Caco-2 (cell line): ENCODE results near the gene CDC42BPG. TPM values are rescaled to one million over a fixed set of nuclear protein-coding genes. Genes with fewer than 3 reads are reported as not detected.

Experiments
- BruUV-seq: library from RNA; stranded (reverse); fragments of 400-500 nt; replicated peaks from 2 replicates; lab custom pipeline; 2021; lab: Mats Ljungman, UMichigan
- CTCF ChIA-PET: fragments of 300-600 bp; sonication (Branson Sonifier 250); formaldehyde crosslinking; loops from one replicate; lab custom pipeline; 2022; ENCODE audit warnings: antibody characterized with exemption; lab: Charles Lee
- POLR2A ChIA-PET: fragments of 300-600 bp; sonication (Branson Sonifier 250); formaldehyde crosslinking; loops from one replicate; lab custom pipeline; 2022; ENCODE audit warnings: antibody characterized with exemption; lab: Charles Lee
- DNase-seq, 2 experiments: peaks; one replicate each; pipeline versions ENCODE4 v3.0.0 to v3.0.0-alpha.2; 2020 to 2022
- H3K27me3 ChIP-seq: replicated peaks from 2 replicates; pipeline ENCODE4 v1.6.0; 2011; ENCODE audit warnings: low read length; ENCODE audit not compliant: control insufficient read depth, insufficient read depth
- H3K36me3 ChIP-seq: 2 replicates; pipeline ENCODE4 v1.5.1; 2011; ENCODE audit warnings: low read length; ENCODE audit not compliant: control insufficient read depth, insufficient read depth
- H3K4me1 ChIP-seq: fragments of 250-450 bp; sonication (Bioruptor Pico); 2 replicates; pipeline ENCODE4 v1.5.1; 2020; ENCODE audit warnings: mild to moderate bottlenecking
- H3K4me3 ChIP-seq: 2 replicates; pipeline ENCODE4 v1.5.1; 2011; ENCODE audit warnings: low read depth, mild to moderate bottlenecking, control low read depth, low read length
- H3K9me3 ChIP-seq: fragments of 250-450 bp; sonication (Bioruptor Pico); 2 replicates; pipeline ENCODE4 v1.5.1; 2020; ENCODE audit warnings: mild to moderate bottlenecking, moderate library complexity
- H3K27ac Mint-ChIP-seq: one replicate; pipeline ENCODE4 v1.8.0; 2022; ENCODE audit warnings: mixed read lengths; ENCODE audit not compliant: unreplicated experiment
- H3K27me3 Mint-ChIP-seq: one replicate; pipeline ENCODE4 v1.8.0; 2022; ENCODE audit warnings: mixed read lengths; ENCODE audit not compliant: insufficient read depth, unreplicated experiment
- H3K36me3 Mint-ChIP-seq: one replicate; pipeline ENCODE4 v1.8.0; 2022; ENCODE audit warnings: mild to moderate bottlenecking, mixed read lengths; ENCODE audit not compliant: insufficient read depth, unreplicated experiment
- H3K4me1 Mint-ChIP-seq: one replicate; pipeline ENCODE4 v1.8.0; 2022; ENCODE audit warnings: low read depth, mixed read lengths; ENCODE audit not compliant: unreplicated experiment
- H3K4me3 Mint-ChIP-seq: one replicate; pipeline ENCODE4 v1.8.0; 2022; ENCODE audit warnings: mild to moderate bottlenecking, moderate library complexity, mixed read lengths; ENCODE audit not compliant: unreplicated experiment
- H3K9me3 Mint-ChIP-seq: one replicate; pipeline ENCODE4 v1.8.0; 2022; ENCODE audit warnings: mixed read lengths; ENCODE audit not compliant: unreplicated experiment
- CTCF ChIP-seq, 2 experiments: fragments of 200-600 bp in 1 of 2; IDR thresholded peaks; 1 replicate in 1 of 2; 2 replicates in 1 of 2; pipeline versions ENCODE4 v1.5.1 to v1.8.0; 2011 to 2022; ENCODE audit warnings: antibody characterized with exemption in 1 of 2, control low read depth in 1 of 2, inconsistent platforms in 1 of 2, low read depth in 1 of 2, low read length in 1 of 2, mild to moderate bottlenecking in 1 of 2, moderate library complexity in 1 of 2; ENCODE audit not compliant: insufficient read depth in 1 of 2, severe bottlenecking in 1 of 2, unreplicated experiment in 1 of 2
- intact Hi-C: fragments of 100-400 bp; cut with micrococcal nuclease; formaldehyde crosslinking; loops from one replicate; pipeline ENCODE4 v1.10.0; 2022; ENCODE audit not compliant: unreplicated experiment
- total RNA-seq: library from RNA; stranded (reverse); gene quantifications from 2 replicates; pipeline ENCODE4 v1.2.3, GENCODE V29; 2022

Gene CDC42BPG
- total RNA-seq, 1 experiment from 2014 or later: 29.1 TPM

GRCh38 chr11:64855596-64856304 lies 11.3 kb upstream of the CDC42BPG start:
- Histone ChIP-seq H3K4me1 (peaks cover 39% of the 10 kb centered on the region), H3K9me3 (no peaks in the 10 kb centered on the region), H3K27me3 (no peaks in the 10 kb centered on the region), H3K4me3 (no peak overlapping the region), H3K36me3 (peaks cover 6% of the 10 kb centered on the region)
- no peaks in the 10 kb centered on the region for H3K27me3 Mint-ChIP-seq
- H3K27ac Mint-ChIP-seq: peak overlapping the region; percentile 91
- H3K4me3 Mint-ChIP-seq: peak overlapping the region; percentile 46
- TF ChIP-seq CTCF (IDR thresholded peaks at IDR 0.05; ENCODE audit: insufficient read depth in 1 of 2, low read depth in 1 of 2, low read length in 1 of 2, severe bottlenecking in 1 of 2, unreplicated experiment in 1 of 2): no peak
- H3K36me3 Mint-ChIP-seq: peaks cover 82% of the 10 kb centered on the region
- H3K4me1 Mint-ChIP-seq: peaks cover 17% of the 10 kb centered on the region
- POLR2A ChIA-PET: interaction anchor here (1.2 kb wide), 1 partner anchor 33 kb away, joined by 3 read pairs; no protein-coding TSS in a partner anchor
- CTCF ChIA-PET: interaction anchor here (1.2 kb wide), 1 partner anchor 141 kb away, joined by 4 read pairs; the partner anchor contains the start of gene BATF2
- DNase-seq: no peak
- intact Hi-C loops: no loop called here
- no peaks in the 10 kb centered on the region for H3K9me3 Mint-ChIP-seq
- no TSS peak for BruUV-seq

GRCh38 chr11:64854534-64855502 lies 10.4 kb upstream of the CDC42BPG start:
- no peak overlapping the region for H3K4me3 ChIP-seq
- H3K4me3 Mint-ChIP-seq: peak overlapping the region; percentile 46
- H3K4me1 ChIP-seq: peaks cover 39% of the 10 kb centered on the region
- peaks cover 73% of the 10 kb centered on the region for H3K36me3 Mint-ChIP-seq
- no peaks in the 10 kb centered on the region for H3K9me3 ChIP-seq
- H3K27ac Mint-ChIP-seq: peak overlapping the region; percentile 91
- H3K4me1 Mint-ChIP-seq: peaks cover 17% of the 10 kb centered on the region
- POLR2A ChIA-PET: interaction anchor here (0.7 to 1.2 kb wide), 2 partner anchors 15 to 34 kb away, joined by 3 read pairs; no protein-coding TSS in a partner anchor
- no peaks in the 10 kb centered on the region for H3K27me3 ChIP-seq
- no TSS peak for BruUV-seq
- H3K36me3 ChIP-seq: peaks cover 6% of the 10 kb centered on the region
- CTCF ChIA-PET: interaction anchor here (1.2 kb wide), 2 partner anchors 24 to 142 kb away, joined by 3 to 4 read pairs; partner anchors contain the start of gene BATF2
- TF ChIP-seq CTCF (IDR thresholded peaks at IDR 0.05; ENCODE audit: insufficient read depth in 1 of 2, low read depth in 1 of 2, low read length in 1 of 2, severe bottlenecking in 1 of 2, unreplicated experiment in 1 of 2): no peak
- H3K27me3 Mint-ChIP-seq: no peaks in the 10 kb centered on the region
- DNase-seq: peak; percentile 67 to 79
- intact Hi-C loops: no loop called here
- H3K9me3 Mint-ChIP-seq: no peaks in the 10 kb centered on the region

GRCh38 chr11:64854157-64854533 lies 9.7 kb upstream of the CDC42BPG start:
- POLR2A ChIA-PET: interaction anchor here (0.7 kb wide), 1 partner anchor 16 kb away, joined by 3 read pairs; no protein-coding TSS in a partner anchor
- no peaks in the 10 kb centered on the region for H3K27me3 ChIP-seq
- CTCF ChIA-PET: interaction anchor here (1.2 kb wide), 1 partner anchor 25 kb away, joined by 3 read pairs; no protein-coding TSS in a partner anchor
- H3K9me3 Mint-ChIP-seq: no peaks in the 10 kb centered on the region
- H3K36me3 ChIP-seq: peaks cover 4% of the 10 kb centered on the region
- H3K4me3 Mint-ChIP-seq: no peak overlapping the region
- BruUV-seq: no TSS peak
- H3K27me3 Mint-ChIP-seq: no peaks in the 10 kb centered on the region
- H3K4me1 ChIP-seq: peaks cover 39% of the 10 kb centered on the region
- H3K27ac Mint-ChIP-seq: peak overlapping the region; percentile 91
- H3K36me3 Mint-ChIP-seq: peaks cover 71% of the 10 kb centered on the region
- H3K4me1 Mint-ChIP-seq: peaks cover 22% of the 10 kb centered on the region
- no peaks in the 10 kb centered on the region for H3K9me3 ChIP-seq
- H3K4me3 ChIP-seq: no peak overlapping the region
- TF ChIP-seq CTCF (IDR thresholded peaks at IDR 0.05; ENCODE audit: insufficient read depth in 1 of 2, low read depth in 1 of 2, low read length in 1 of 2, severe bottlenecking in 1 of 2, unreplicated experiment in 1 of 2): no peak
- DNase-seq: no peak
- intact Hi-C loops: no loop called here
